Muscle of back (tissue), 11 donors: ENCODE results near the gene ATG2B. TPM values are rescaled to one million over a fixed set of nuclear protein-coding genes. Genes with fewer than 3 reads are reported as not detected.

ENCODE experiments used
- DNase-seq, 3 donors: peaks; one replicate each; pipeline versions ENCODE4 v3.0.0 to v3.0.0-alpha.2; 2013
- polyA plus RNA-seq, 10 donors: library from polyadenylated mRNA; unstranded; fragments of 120-200 nt; gene quantifications; one replicate each; pipeline ENCODE4 v1.2.1, GENCODE V29; 2013; ENCODE audit not compliant: insufficient read length in 10 of 10

ATG2B gene
- polyA plus RNA-seq, 10 donors: 12.9 to 23.6 (median 17.1) TPM

DNA sequence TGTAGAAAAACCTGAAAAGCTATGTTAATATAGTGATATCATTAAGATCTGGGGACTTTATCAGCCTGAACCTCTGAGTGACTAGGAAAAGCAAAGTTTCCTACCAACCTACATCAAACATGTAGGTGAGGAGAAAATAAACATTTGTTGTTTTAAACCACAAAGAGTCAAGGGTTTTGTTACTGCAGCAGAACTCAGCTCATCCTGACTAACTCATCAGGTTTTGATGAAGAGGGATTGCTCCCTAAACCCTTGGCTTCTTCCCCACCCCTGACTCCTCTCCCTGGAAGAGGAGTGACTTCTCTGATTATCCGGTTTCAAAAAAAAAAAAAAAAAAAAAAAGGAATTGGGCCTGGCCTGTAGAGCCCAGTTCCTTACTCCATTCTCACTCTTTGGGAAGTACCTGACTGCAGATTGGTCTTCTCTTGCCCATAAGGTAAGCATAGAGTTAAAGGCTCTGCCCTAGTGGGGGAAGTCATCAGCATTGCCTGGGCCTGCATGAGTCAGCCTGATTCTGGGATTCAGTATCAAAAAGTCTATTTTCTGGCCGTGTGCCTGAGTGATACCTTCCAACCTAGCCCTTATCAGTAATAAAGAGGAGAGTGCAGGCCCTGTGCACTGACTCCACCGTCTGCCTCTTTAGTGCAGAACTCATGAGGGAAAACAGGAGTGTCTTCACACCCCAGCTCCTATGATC lies 90.2 kb downstream of the ATG2B start:
- DNase-seq: no peak

DNA sequence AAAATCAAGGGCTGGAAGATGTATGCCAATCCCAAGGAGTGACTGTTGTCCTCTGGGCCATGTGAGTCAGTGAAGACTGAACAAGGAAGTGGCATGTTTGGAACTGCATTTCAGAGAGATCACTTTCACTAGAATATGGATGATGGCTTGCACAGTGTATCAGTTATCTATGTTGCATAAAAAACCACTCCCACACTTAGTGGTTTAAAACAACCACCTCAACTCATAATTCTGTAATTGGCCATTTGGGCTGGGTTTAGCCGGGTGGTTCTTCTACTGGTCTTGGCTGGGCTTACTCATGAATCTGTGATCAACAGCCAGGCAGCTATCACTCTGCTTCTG lies 91.7 kb downstream of the ATG2B start:
- DNase-seq: no peak

DNA sequence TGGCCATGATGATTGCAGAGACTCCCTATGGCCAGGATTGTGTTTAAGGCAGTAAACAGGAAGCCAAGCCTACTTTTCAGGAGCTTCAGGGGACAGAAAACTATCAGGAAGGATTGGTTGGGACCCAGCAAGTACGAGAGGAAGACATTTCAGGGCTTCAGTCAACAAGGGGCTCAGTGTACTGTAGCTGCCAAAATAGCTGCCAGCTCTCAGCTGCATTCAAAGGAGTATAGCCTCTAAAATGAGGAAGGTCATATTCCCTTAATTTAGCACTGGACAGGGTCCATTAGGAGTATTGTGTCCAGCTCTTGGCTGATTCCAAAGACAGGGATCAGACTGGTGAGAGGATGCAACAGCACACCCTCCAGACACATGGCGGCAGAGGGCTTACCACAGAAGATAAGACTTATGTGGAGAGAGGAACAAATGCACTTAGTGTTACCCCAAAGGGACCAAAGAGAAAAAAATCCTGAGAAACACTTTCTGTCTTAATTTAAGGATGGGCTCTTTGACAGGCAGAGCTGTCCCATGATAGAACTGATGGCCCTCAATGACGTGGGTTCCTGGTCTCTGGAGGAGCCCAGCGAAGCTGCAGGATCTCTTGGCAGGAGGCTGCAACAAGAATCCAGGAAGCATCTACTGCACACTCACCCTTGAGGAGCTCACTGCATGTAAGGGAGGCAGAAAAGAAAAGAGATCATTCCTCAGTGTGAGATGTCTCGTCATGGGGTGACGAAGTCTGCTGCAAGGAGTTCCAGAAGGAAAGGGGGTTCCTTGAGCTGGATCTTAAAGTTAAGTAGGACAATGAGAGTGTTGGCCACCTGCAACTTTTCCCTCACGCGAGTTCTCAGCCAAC lies 92.3 kb downstream of the ATG2B start:
- DNase-seq: no peak

DNA sequence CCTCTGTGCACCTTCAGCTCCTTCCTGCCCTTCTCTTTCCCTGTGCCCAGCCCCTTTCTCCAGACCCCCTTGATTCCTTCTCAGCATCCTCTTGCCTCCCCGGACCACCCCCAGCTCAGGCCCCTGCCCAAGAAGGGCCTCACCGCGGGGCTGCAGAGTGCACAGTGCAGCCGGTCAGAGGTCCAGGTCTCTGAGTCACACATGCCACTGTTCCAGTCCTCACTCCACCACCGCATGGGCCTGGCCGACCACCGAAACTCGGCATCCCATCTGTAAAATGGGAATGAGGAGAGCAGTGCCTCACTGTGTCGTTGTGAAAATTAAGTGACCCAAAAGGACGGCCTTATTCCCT lies 93.8 kb downstream of the ATG2B start:
- no peak for DNase-seq

DNA sequence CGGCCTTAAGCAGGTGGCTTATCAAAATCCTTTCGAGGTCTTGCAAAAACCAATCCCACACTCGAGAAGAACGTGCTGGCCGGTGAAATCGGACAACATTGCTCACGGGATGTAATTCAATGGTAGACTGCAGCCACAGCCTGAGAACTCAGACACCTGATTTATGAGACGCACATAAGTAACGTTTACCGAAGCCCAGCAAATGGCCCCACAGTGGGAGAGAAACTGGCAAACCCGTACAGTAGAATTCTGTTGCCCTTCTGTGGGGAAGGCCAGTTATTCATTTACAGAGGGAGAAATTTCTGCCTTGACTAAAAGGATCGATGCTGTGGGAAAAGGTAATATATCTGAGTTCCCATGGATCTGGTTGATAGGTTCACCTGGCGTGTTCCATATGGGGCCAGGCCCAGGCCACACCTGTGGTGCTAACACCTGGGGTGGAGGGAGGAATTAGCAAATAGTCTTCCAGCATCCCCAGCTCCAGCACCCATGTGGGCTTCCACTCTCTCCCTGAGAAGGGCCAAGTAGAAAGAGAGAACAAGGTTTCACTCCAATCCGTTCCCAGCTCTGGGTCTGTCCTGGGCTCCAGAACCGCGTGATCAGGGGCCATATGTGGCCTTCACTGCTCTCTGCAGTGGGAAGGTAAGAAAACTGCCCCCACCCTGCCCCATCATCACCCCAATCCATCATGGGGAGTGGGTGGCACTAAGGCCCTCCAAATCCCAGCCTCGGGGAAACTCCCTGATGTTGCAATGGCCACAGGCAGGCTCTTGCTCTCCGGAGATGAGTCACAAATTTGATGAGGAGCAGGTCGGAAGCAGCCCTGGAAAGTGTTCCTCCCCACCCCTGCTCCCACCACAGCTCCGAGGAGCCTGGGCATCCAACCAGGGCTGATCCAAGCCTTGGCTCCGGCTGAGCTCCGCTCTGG lies 94.4 kb downstream of the ATG2B start:
- DNase-seq: peak in 2 of 3 donors; percentile 49 to 79

DNA sequence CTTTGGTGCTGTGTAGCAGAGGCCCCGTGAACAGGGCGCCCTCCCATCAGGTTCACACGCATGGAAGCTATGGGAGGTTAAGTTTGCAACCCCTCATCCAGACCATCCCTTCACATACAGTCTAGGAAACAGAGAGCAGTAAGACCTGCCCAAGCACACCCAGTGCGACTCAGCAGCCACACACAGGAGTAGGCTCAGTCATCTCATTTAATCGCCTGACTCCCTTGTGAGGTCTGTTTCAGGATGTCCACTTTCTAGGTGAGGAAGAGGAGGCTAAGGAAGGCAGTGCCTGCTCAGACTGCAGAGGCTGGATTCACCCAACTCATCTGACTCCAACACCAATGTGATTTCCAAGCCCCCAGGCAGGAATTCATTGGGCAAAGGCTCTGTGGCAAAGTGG lies 95.2 kb downstream of the ATG2B start:
- DNase-seq: no peak

DNA sequence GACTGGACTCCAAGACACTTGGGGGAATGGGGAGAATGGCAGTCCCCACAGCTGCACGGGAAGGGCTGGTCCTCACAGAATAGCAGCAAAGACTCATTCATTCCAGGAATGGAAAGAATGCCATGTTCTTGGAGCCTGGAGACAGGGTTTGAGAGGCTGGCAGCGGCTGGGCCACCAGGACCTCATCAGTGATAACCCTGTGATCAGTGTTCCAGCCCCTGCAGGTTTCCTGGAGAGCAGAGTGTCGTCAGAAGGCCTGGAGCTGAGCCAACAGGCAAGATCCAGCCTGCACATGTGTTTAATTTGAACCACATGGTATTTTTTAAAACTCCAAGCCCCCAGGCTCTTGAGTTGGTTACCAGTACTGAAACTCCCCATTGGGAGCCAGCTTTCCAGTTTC lies 95.8 kb downstream of the ATG2B start:
- DNase-seq: peak; percentile 61 to 80 (median 78)

DNA sequence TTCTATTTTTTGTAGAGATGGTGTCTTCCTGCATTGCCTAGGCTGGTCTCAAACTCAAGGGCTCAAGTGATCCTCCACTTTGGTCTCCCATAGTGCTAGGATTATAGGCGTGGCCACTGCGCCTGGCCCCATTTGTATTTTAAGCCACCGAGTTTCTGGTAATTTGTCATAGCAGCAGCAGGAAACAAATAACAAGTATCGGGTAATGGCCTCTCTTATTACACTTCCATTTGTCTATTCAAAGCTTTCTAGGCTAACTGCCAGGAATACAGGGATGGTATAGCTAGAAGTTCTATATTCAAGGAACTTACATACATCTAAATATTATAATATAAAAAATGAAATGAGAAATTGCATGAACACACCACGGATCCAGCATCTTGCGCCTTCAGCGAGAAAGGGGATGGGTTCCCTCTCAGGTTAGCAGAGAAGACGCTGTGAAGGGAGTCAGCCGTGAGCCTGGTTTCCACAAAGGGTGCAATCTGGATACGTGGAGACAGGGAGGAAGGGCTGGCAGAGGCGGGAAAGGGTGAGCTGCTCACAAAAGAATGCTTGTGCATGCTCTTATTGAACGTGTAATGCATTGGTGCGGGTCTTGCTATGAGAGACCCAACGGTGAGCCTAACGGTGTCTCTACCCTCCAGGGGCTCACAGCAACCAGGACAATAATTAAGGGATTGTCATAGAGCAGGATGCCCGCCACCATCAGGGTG lies 97.6 kb downstream of the ATG2B start:
- DNase-seq: peak in 1 of 3 donors; percentile 51

DNA sequence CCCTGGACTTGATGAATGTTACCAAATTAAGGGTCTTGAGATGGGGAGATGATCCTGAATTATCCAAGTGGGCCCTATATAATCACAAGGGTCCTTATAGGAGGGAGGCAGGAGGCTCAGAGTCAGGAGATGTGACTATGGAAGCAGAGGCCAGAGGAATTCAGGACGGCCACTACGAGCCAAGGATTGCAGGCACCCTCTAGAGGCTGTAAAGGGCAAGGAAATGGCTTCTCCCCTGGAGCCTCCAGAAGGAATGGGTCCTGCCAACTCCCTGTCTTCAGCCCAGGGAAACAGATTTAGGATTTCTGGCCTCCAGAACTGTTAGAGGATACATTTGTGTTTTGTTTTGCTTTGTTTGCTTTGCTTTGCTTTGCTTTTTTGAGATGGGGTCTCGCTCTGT lies 98.3 kb downstream of the ATG2B start:
- no peak for DNase-seq

DNA sequence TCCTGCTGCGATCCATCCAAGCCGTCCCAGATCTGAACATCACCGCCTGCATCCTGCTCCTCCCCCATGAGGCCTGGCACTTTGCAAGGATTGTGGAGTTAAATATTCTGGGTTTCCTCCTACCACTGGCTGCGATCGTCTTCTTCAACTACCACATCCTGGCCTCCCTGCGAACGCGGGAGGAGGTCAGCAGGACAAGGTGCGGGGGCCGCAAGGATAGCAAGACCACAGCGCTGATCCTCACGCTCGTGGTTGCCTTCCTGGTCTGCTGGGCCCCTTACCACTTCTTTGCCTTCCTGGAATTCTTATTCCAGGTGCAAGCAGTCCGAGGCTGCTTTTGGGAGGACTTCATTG lies 99.0 kb downstream of the ATG2B start:
- no peak for DNase-seq

DNA sequence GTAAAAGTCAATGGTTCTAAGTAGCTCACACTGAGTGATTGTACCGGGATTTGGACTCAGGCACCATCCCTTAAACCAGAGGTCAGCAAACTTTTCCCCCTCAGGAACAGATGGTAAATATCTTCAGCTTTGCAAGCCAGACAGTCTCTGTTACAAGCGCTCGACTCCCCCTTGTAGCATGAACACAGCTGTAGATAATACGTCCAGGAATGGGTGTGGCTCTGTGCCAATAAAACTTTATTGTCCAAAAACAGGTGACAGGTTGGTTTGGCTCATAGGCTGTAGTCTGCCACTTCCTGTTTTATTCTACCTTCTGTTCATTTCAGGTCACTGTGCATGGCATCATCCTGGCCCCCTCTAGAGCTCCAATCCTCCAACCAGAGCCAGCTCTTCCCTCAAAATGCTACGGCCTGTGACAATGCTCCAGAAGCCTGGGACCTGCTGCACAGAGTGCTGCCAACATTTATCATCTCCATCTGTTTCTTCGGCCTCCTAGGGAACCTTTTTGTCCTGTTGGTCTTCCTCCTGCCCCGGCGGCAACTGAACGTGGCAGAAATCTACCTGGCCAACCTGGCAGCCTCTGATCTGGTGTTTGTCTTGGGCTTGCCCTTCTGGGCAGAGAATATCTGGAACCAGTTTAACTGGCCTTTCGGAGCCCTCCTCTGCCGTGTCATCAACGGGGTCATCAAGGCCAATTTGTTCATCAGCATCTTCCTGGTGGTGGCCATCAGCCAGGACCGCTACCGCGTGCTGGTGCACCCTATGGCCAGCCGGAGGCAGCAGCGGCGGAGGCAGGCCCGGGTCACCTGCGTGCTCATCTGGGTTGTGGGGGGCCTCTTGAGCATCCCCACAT lies 99.6 kb downstream of the ATG2B start:
- no peak for DNase-seq

DNA sequence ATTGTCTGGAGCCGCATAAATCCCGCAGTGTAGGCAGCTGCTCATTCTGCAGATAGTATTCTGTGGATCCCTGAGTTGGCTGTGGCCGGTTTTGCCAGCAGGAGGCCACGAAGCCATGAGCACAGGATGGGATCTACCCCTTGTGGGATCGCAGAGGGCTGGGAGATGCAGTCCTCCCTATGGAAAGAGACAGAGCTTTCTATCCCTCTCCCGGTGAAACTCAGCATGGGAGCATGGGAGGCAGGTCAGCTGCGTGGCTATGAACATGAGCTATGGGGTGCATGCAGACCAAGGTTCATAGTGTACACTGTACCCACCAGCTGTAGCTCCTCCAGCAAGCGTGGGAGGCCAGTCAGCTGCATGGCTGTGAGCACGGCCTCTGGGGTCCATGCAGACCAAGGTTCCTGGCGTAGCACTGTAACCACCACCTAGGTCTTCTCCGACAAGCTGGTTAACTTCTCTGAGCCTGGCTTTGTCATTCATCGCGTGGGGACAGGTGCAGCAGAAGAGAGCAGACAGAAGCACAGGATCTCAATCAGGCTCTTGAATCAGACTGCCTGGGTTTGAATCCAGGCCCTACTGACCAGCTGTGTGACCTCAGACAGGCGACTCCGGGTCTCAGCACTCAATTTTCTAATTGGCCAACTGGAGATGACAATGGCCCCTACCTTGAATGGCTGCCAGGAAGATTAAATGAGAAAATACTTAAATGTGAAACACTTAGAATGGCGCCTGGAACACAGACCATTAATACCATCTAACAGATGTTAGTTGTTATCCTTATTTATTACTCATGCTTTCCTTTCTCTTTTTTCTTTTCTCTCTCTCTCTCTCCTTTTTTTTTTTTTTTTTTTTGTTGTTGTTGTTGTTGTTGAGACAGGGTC lies 101.1 kb downstream of the ATG2B start:
- DNase-seq: no peak

DNA sequence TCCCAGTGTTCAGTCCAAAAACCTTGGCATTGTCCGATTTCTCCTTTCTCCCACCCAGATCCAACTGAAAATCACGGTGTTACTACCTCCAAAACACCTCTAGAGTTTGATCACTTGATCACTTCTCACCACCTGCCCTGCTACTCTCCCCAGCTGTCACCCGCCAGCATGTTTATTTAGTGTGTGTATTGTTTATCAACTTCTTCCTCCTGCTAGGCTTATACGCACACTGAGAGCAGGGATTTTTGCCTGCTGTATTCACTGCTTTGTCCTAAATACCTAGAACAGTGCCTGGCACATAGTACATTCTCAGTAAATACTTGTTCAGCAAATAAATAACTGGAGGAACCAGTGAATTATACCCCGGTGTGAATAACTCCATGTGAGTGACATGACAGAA lies 102.1 kb downstream of the ATG2B start:
- DNase-seq: no peak

DNA sequence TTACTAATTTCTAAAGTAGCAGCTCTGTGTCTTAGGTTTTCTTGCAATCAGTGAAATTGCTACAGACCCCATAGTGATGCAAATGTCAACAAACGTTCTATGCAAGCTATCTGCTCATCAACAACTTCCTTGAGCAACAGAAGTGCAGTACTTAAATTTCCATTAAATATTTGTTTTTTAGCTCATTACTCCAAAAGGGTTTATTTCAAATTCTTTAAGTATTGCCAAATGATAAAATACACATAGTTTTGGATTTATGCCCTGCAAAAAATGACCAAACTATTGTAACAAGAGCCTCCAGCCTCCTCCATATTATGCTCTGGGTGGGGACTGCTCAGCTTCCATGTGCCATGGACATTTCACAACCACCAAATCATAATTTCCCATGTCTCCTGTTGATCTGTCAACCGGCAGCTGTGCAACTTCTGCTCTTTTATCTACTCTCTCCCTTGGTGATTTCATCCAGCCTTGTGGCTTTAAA lies 102.8 kb downstream of the ATG2B start:
- no peak for DNase-seq

DNA sequence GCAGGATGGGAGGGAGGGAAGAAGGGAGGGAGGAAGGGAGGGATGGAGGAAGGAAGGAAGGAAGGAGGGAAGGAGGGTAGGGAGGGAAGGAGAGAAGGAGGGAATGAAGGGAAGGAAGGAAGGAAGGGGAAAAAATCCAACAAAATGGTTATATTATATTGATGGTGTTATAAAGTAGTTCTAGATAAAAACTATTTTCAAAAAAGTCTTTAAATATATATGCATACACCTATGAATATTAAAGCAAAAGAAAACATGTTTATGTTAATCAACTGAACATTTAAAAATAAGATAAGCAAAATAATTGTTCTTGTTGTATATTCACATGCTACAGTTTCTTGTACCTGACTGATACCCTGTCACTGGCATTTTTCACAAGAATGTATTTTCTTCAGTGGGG lies 105.2 kb downstream of the ATG2B start:
- DNase-seq: no peak

DNA sequence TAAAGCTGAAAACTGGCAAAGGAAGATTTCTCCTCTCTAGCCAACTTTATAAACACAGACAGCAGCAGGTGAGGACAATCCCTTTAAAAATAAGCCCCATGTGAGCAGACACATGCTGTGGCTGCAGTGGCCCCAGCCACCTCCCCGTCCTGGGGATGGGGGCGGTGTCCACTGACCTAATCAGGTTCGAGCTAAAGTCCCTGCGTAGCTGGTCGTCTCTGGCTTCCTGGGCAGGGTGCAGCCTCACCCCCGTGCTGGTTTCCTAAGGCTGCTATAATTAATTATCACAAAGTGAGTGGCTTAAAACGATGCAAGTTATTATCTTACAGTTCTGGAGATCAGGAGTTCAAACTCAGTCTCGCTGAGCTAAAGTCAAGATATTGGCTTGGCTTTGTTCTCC lies 106.1 kb downstream of the ATG2B start:
- no peak for DNase-seq

DNA sequence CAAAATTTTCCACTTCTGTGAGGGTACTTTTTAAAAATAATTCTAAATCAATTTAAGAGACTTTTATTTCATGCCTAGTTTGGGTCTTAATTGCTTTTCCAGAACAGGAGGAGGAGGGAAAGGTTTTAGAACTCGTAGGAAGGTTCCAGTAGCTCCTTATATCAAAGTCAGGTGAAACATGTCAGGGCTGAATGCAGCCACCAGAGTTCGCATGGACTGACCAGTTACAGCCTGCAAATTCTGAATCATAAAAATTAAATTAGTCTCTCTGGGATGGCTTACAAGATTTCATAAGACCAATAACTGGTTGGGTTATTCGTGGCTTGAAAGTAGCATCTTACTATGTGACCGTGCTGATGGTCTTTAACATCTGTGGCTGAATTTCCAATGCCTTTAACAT lies 106.7 kb downstream of the ATG2B start:
- no peak for DNase-seq

DNA sequence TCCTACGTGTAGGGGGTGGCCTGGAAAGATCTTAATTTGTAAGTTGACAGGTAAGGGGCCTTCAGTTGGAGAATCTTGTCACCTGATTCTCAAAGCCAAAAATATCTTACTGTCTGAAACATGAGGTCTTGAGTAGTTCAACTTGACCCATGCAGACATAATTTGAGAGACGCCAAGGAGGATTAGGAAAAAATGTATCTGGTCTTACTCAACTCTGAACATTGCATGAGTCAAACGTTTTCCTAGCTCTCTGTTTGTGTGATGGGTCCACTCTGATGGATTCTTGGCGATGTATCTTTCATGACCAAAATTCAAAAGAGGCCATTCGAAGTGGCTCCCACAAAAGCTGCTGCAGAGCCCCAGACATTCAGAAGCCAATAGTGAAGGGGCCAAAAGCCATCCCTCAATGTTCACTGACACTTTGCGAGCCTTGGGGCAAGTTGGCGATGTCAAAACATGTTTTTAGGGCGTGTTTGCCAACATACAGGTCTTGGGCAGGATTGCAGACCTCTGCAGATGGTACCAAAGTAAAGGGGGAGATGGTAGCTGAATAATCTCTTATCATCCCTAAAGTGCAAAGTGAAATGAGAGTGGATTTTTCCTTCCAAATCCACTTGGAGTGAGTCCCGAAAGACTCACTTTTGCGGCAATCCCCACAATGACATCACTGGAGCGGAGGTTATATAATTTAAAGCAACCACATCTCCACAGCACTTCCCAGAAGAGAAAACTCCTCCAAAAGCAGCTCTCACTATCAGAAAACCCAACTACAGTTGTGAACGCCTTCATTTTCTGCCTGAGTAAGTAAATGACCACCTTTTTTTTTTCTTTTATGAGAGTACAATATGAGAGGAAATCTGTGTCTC lies 107.4 kb downstream of the ATG2B start, which contains the start of gene BDKRB1:
TSS of gene BDKRB1 (plus strand) at position 710 of the 866 bp plus-strand sequence. CDS start 7,473 bp downstream, outside the sequence.
- peak in 1 of 3 donors; percentile 87 for DNase-seq
